ENCODE results near the gene TMEM41B. TPM values are rescaled to one million over a fixed set of nuclear protein-coding genes. Genes with fewer than 3 reads are reported as not detected.
A peak's percentile ranks its signal among the peaks of the same experiment; 100 is the strongest.
"Not testable (repeated sequence)": the region's sequence is repeated elsewhere in the genome, so short reads cannot be mapped to it uniquely, and the experiment has no call there.

The TMEM41B gene
- total RNA-seq, 1 donor from 2014 or later = 26.7 TPM

DNA sequence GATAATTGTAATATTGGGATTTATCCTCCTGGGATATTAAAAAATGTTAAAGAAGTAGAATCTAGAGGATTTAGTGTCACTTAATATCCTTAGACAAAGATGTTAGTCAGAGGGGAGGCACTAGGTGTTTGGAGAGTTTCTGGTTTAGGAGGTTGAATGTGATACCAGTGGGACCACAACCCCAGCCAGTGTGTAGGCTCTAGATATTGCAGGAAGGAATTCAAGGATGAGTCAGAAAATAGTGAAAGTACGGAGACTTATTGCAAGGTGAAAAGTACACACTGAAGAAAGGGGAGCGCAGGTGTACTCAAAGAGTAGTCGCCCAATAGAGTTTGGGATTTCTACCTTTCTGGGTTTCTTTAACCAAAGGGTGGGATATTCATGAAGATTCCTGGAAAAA, 5.7 kb upstream of the TMEM41B start:
- TF ChIP-seq, protein P1, sequence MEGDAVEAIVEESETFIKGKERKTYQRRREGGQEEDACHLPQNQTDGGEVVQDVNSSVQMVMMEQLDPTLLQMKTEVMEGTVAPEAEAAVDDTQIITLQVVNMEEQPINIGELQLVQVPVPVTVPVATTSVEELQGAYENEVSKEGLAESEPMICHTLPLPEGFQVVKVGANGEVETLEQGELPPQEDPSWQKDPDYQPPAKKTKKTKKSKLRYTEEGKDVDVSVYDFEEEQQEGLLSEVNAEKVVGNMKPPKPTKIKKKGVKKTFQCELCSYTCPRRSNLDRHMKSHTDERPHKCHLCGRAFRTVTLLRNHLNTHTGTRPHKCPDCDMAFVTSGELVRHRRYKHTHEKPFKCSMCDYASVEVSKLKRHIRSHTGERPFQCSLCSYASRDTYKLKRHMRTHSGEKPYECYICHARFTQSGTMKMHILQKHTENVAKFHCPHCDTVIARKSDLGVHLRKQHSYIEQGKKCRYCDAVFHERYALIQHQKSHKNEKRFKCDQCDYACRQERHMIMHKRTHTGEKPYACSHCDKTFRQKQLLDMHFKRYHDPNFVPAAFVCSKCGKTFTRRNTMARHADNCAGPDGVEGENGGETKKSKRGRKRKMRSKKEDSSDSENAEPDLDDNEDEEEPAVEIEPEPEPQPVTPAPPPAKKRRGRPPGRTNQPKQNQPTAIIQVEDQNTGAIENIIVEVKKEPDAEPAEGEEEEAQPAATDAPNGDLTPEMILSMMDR (IDR thresholded peaks at IDR 0.05) = no peak

GRCh38 chr11:9319377-9320001, 5.1 kb upstream of the TMEM41B start:
- H3K4me1 ChIP-seq; DNase-seq (ENCODE audit: low spot score in 2 of 2); H3K4me3 ChIP-seq; H3K27ac ChIP-seq; intact Hi-C loops (cut with DNase I); H3K27me3 ChIP-seq; H3K36me3 ChIP-seq; H3K9me3 ChIP-seq: not testable (repeated sequence)

More for the DNA sequence above, 5.7 kb upstream of the TMEM41B start:
- intact Hi-C loops (cut with DNase I) = no loop called here
- Histone ChIP-seq H3K27me3 (no peaks in the 10 kb centered on the region), H3K4me3 (no peak overlapping the region), H3K4me1 (peaks cover 0 to 3% of the 10 kb centered on the region in 2 donors), H3K27ac (no peak overlapping the region), H3K36me3 (no peaks in the 10 kb centered on the region), H3K9me3 (no peaks in the 10 kb centered on the region)
- no peak for DNase-seq (ENCODE audit: low spot score in 2 of 2)

DNA sequence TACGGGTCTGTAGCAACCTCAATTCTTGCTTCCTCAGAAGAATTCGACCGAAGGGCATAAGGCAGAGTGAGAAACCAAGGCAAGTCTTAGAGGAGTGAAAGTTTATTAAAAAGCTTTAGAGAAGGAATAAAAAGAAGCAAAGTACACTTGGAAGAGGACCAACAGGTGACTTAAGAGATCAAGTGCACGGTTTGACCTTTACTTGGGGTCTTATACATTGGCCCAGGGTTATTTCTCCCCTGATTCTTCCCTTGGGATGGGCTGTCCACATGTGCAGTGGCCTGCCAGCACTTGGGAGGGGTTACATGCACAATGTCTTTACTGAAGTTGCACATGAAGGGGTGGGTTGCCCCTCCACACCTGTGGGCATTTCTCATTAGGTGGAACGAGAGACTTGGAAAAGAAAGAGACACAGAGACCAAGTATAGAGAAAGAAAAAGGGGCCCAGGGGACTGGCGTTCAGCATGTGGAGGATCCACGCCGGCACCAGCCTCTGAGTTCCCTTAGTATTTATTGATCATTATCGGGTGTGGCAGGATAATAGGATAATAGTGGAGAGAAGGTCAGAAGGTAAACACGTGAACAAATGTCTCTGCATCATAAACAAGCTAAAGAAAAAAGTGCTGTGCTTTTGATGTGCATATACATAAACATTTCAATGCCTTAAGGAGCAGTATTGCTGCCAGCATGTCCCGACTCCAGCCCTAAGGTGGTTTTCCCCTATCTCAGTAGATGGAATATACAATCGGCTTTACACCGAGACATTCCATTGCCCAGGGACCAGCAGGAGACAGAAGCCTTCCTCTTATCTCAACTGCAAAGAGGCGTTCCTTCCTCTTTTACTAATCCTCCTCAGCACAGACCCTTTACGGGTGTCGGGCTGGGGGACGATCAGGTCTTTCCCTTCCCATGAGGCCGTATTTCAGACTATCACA, 4.3 kb upstream of the TMEM41B start:
- DNase-seq (ENCODE audit: low spot score in 2 of 2); H3K4me1 ChIP-seq; H3K27ac ChIP-seq; H3K9me3 ChIP-seq; H3K4me3 ChIP-seq; H3K36me3 ChIP-seq; intact Hi-C loops (cut with DNase I); H3K27me3 ChIP-seq: not testable (repeated sequence)

DNA sequence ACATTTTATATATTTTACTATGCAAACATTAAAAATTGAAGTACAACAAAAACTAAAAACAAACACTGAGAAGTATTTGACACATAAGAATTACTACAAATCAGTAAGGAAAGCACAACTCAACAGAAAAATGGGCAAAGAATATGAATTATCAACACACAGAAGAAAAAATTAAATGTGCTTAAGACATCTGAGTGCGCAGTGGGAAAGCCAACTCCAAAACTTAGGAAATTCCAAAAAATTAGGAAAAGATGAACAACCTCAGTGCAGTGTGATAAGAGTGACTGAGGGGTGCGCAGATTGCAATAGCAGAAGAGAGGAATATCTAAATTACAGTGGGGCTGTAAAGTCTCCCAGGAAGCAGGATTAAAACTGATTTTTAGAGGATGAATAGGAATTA, 1.9 kb upstream of the TMEM41B start:
- Histone ChIP-seq H3K4me1 (peaks cover 0 to 9% of the 10 kb centered on the region in 2 donors), H3K36me3 (no peaks in the 10 kb centered on the region), H3K9me3 (no peaks in the 10 kb centered on the region), H3K27me3 (no peaks in the 10 kb centered on the region), H3K4me3 (no peak overlapping the region), H3K27ac (no peak overlapping the region)
- intact Hi-C loops (cut with DNase I) = no loop called here
- DNase-seq (ENCODE audit: low spot score in 2 of 2) = no peak
- TF ChIP-seq, protein P1 (IDR thresholded peaks at IDR 0.05) = no peak

GRCh38 chr11:9315078-9315688, 790 bp upstream of the TMEM41B start:
- TF ChIP-seq, protein P1 (IDR thresholded peaks at IDR 0.05) = no peak

DNA sequence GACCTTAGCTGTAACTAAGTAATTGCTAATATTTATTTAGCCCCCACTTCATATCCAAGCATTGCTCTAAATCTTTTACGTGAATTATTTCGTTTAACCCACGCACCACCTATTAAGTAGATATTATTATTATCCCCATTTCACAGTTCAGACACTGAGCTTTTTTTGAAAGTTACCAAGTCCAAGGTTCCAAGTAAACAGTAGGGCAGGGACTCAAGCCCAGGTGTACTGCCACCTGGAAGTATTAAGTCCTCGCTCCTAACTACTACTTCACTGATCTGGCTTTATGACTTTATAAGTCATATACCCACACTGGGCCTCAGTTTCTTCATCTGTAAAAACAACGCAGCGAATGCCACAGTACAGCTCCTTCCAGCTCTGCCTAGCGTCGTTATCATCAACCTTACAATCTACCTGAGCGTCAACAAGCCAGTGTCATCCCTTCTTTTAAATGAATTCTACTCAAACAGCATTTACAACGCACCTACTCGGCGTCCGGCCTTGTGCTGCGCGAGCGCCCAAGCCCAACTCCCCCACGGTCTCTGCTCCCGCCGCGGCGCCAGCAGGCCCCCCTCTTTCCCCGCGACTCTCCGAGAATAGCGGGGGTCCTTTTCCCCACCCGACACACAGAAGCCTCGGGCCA, 624 bp downstream of the TMEM41B start:
- Histone ChIP-seq H3K9me3 (no peaks in the 10 kb centered on the region), H3K4me3 (peak overlapping the region; percentile 59 to 73), H3K27me3 (no peaks in the 10 kb centered on the region), H3K27ac (peak overlapping the region; percentile 64 to 67), H3K36me3 (no peaks in the 10 kb centered on the region), H3K4me1 (peaks cover 0 to 9% of the 10 kb centered on the region in 2 donors)
- no peak for DNase-seq (ENCODE audit: low spot score in 2 of 2)
- intact Hi-C loops (cut with DNase I) = loop anchor here (1.0 kb wide), 4 partner anchors 48 to 147 kb away; partner anchors contain the start of genes DENND5A and IPO7
- TF ChIP-seq, protein P1 (IDR thresholded peaks at IDR 0.05) = no peak

More at GRCh38 chr11:9315078-9315688, 790 bp upstream of the TMEM41B start:
- Histone ChIP-seq H3K27ac (peak overlapping the region; percentile 77 to 88), H3K4me1 (peaks cover 0 to 9% of the 10 kb centered on the region in 2 donors), H3K27me3 (no peaks in the 10 kb centered on the region), H3K9me3 (no peaks in the 10 kb centered on the region), H3K36me3 (no peaks in the 10 kb centered on the region), H3K4me3 (peak overlapping the region; percentile 59 to 73)
- peak in 1 of 2 donors; percentile 67 for DNase-seq (ENCODE audit: low spot score in 2 of 2)
- intact Hi-C loops (cut with DNase I) = no loop called here
